Endothelial cell (in vitro differentiated cells): ENCODE results near the gene RTL1. TPM values are rescaled to one million over a fixed set of nuclear protein-coding genes. Genes with fewer than 3 reads are reported as not detected.

Experiments
- DNase-seq: peaks from one replicate; pipeline ENCODE4 v3.0.0; 2021; ENCODE audit warnings: low spot score
- H3K27ac Mint-ChIP-seq: one replicate; pipeline ENCODE4 v1.8.0; 2021; ENCODE audit warnings: mixed read lengths, inconsistent platforms; ENCODE audit not compliant: unreplicated experiment
- H3K27me3 Mint-ChIP-seq: one replicate; pipeline ENCODE4 v1.8.0; 2021; ENCODE audit warnings: mild to moderate bottlenecking, moderate library complexity, mixed read lengths, inconsistent platforms; ENCODE audit not compliant: unreplicated experiment
- H3K36me3 Mint-ChIP-seq: one replicate; pipeline ENCODE4 v1.8.0; 2021; ENCODE audit warnings: mild to moderate bottlenecking, low read depth, mixed read lengths, inconsistent platforms; ENCODE audit not compliant: unreplicated experiment
- H3K4me1 Mint-ChIP-seq: one replicate; pipeline ENCODE4 v1.8.0; 2021; ENCODE audit warnings: mild to moderate bottlenecking, mixed read lengths, inconsistent platforms; ENCODE audit not compliant: unreplicated experiment
- H3K4me3 Mint-ChIP-seq: one replicate; pipeline ENCODE4 v1.8.0; 2021; ENCODE audit warnings: mild to moderate bottlenecking, mixed read lengths, inconsistent platforms; ENCODE audit not compliant: unreplicated experiment
- H3K9me3 Mint-ChIP-seq: one replicate; pipeline ENCODE4 v1.8.0; 2021; ENCODE audit warnings: mixed read lengths, inconsistent platforms; ENCODE audit not compliant: unreplicated experiment
- total RNA-seq: library from RNA; stranded (reverse); fragmentation: NEBNext Ultra II Directional; extraction: Animal tissue kit (Norgen Biotek cat#: 25700); gene quantifications from one replicate; pipeline ENCODE4 v1.2.1, GENCODE V29; 2021; ENCODE audit not compliant: unreplicated experiment
- TF ChIP-seq, protein P1 (sequence below): fragments of 200-600 bp; sonication (generic); IDR thresholded peaks from one replicate; pipeline ENCODE4 v1.5.0; 2021; ENCODE audit warnings: antibody characterized with exemption; ENCODE audit not compliant: unreplicated experiment

Gene RTL1
- total RNA-seq, 1 donor from 2014 or later = 0.18 TPM

DNA sequence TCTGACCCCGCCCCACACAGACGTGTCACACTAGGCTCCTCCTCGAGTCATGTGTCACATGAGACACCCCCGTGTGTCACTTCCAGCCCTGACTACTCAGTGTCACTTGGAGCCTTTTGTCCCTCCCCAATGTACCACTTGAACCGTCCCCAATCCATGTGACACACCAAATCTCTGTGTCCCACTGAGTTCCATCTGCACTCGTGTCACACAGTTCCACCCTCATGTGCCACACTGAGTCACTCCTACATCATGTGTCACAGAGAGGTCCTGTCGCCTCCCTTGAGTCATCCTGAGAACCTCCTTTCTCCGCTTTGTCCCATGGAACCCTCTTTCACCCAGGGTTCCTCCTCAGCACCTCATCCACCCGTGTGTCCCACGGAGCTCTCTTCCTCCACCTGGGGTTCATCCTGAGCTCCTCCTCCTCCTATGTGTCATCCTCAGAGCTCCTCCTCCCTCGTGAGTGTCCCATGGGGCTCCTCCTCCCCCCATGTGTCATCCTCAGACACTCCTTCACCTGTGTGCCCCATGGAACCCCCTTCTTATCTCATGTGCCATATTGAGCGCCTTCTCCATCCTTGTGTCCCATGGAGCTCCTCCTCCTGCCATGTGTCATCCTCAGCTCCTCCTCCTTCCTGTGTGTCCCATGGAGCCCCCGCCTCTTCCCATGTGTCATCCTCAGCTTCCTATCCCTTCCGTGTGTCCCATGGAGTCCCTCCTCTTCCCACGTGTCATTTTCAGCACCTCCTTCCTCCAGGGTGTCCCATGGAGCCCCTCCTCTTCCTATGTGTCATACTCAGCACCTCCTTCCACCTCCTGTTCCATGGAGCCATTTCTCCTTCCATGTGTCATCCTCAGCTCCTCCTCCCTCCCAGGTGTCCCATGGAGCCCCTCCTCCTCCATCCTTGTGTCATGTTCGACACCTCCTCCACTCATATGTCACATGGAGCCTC is 32.0 kb downstream of the RTL1 start:
- Mint-ChIP-seq H3K4me3 (peak overlapping the region; percentile 3), H3K27ac (no peak overlapping the region), H3K27me3 (peaks cover 16% of the 10 kb centered on the region), H3K36me3 (peaks cover 11% of the 10 kb centered on the region), H3K4me1 (no peaks in the 10 kb centered on the region), H3K9me3 (no peaks in the 10 kb centered on the region)
- no peak for DNase-seq
- TF ChIP-seq, protein P1, sequence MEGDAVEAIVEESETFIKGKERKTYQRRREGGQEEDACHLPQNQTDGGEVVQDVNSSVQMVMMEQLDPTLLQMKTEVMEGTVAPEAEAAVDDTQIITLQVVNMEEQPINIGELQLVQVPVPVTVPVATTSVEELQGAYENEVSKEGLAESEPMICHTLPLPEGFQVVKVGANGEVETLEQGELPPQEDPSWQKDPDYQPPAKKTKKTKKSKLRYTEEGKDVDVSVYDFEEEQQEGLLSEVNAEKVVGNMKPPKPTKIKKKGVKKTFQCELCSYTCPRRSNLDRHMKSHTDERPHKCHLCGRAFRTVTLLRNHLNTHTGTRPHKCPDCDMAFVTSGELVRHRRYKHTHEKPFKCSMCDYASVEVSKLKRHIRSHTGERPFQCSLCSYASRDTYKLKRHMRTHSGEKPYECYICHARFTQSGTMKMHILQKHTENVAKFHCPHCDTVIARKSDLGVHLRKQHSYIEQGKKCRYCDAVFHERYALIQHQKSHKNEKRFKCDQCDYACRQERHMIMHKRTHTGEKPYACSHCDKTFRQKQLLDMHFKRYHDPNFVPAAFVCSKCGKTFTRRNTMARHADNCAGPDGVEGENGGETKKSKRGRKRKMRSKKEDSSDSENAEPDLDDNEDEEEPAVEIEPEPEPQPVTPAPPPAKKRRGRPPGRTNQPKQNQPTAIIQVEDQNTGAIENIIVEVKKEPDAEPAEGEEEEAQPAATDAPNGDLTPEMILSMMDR = no peak

GRCh38 chr14:100868621-100869370 is 34.7 kb downstream of the RTL1 start:
- no peak for DNase-seq
- H3K9me3 Mint-ChIP-seq = no peaks in the 10 kb centered on the region
- H3K27ac Mint-ChIP-seq = no peak overlapping the region
- H3K4me1 Mint-ChIP-seq = no peaks in the 10 kb centered on the region
- H3K36me3 Mint-ChIP-seq = peaks cover 11% of the 10 kb centered on the region
- TF ChIP-seq, protein P1 = no peak
- H3K4me3 Mint-ChIP-seq = no peak overlapping the region
- H3K27me3 Mint-ChIP-seq = peaks cover 14% of the 10 kb centered on the region

DNA sequence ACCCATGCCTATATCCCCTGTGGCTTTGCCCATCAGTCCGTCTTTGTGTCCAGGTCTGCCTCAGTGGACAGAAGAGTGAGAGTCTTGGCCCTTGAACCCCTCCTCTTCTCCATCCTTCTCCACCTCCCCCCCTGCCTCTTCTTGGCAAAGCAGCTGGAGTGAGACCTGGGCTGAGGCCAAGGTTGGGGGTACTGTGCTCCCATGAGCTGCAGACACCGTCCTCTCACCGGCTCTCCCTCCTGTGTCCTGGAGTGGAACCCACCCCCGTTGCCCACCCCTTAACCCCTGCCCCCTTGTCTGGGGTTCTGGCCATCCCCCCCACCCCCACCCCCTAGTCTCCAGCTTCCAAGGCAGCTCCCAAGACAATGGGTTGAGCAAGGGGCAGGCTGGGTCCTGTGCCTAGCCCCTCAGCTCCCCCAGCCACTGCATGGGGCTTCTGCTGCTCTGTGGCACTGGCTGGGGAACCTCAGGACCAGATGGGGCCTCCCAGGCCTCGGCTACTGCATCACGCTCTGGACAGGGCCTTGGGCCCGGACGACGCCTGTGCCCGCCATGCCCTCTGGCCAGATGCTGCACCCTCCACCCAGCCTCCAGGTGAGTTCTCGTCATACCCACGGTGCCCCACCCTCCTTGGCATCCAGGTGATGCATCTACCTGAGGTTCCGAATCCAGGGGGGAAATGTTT is 35.7 kb downstream of the RTL1 start:
- H3K27me3 Mint-ChIP-seq = peaks cover 9% of the 10 kb centered on the region
- no peaks in the 10 kb centered on the region for H3K4me1 Mint-ChIP-seq
- no peaks in the 10 kb centered on the region for H3K9me3 Mint-ChIP-seq
- H3K36me3 Mint-ChIP-seq = peaks cover 9% of the 10 kb centered on the region
- no peak for DNase-seq
- TF ChIP-seq, protein P1 = no peak
- H3K4me3 Mint-ChIP-seq = no peak overlapping the region
- H3K27ac Mint-ChIP-seq = no peak overlapping the region

DNA sequence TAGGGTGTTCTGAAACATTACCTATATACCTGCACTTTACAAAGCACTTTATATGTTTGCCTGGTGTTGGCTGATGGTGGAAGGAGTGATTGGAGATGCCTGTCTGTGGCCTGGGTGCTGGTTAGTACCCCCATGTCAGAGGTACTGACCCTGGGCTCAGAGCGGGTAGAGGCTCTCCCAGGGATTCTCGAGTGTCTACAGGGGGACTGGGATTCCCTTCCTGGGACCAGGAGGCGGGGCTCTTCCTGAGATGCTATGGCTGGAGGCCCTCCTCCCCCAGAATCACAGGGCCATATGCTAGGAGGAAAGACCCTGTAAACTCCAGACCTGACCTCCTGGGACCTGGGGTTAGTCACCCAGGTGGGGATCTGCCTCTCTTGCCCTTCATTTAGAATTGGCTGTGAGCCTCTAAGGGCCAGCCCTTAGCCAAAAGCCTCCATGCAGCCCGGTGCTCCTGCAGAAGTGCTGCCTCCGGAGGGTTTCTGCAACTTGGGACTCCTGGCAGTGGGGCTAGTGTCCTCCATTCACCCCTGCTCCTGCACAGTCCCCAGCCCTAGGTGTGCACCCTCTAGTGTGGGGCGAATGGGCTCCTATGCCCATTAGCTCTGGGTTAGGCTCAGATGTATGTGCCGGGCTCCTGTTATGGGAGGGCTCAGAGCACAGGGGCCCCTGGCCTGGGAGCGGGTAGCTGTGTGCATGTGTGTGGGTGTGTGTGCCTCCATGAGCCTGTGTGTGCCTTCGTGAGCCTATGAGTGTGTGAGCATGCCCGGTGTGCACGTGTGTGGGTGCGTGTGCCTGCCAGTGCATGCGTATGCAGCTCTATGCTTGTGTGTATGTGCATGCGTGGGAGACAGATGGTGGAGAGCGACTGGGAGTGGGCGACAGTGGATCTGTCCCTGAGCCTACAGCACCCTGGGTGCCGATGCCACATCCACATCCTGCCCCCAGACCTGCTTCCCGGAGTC is 36.6 kb downstream of the RTL1 start:
- H3K36me3 Mint-ChIP-seq = peaks cover 4% of the 10 kb centered on the region
- H3K27me3 Mint-ChIP-seq = peaks cover 6% of the 10 kb centered on the region
- no peaks in the 10 kb centered on the region for H3K4me1 Mint-ChIP-seq
- H3K9me3 Mint-ChIP-seq = no peaks in the 10 kb centered on the region
- no peak overlapping the region for H3K27ac Mint-ChIP-seq
- no peak overlapping the region for H3K4me3 Mint-ChIP-seq
- TF ChIP-seq, protein P1 = no peak
- DNase-seq = no peak
